ENCODE data around the gene RC3H2.
"Not testable (repeated sequence)": the region's sequence is repeated elsewhere in the genome, so short reads cannot be mapped to it uniquely, and the experiment has no call there.

Gene RC3H2

GRCh38 chr9:122815544-122815943 lies 89.6 kb downstream of the RC3H2 start:
- peak overlapping the region in 9 of 10 experiments; percentile 23 to 61 (median 53); a peak in 15 of 20 replicates for H3K4me3 ChIP-seq
- H3K27ac ChIP-seq: peak overlapping the region in 10 of 11 experiments; percentile 54 to 97 (median 88); a peak in 18 of 22 replicates
- H4K20me1 ChIP-seq: peaks cover 0 to 5% (median 0%) of the 10 kb centered on the region in 11 experiments; a peak in 3 of 22 replicates
- H3K9me3 ChIP-seq (replicated peaks in 1 of 11): no peaks in the 10 kb centered on the region
- peak overlapping the region; percentile 55 to 86 (median 71); a peak in 18 of 22 replicates for H3K9ac ChIP-seq
- H3K4me1 ChIP-seq: peaks cover 41 to 93% (median 71%) of the 10 kb centered on the region in 10 experiments
- no peak for TF ChIP-seq Cebpa-rat (IDR thresholded peaks at IDR 0.05)
- H3K27me3 ChIP-seq: no peaks in the 10 kb centered on the region
- peaks cover 27 to 37% (median 32%) of the 10 kb centered on the region in 11 experiments for H3K36me3 ChIP-seq
- H3K4me2 ChIP-seq: peak overlapping the region; percentile 80 to 97 (median 84)

GRCh38 chr9:122814545-122814944 lies 90.6 kb downstream of the RC3H2 start:
- TF ChIP-seq Cebpa-rat (IDR thresholded peaks at IDR 0.05): peak in 9 of 11 experiments; percentile 23 to 98 (median 92); a peak in 17 of 22 replicates
- Histone ChIP-seq H3K4me1 (peaks cover 31 to 85% (median 61%) of the 10 kb centered on the region in 10 experiments), H3K9ac (peak overlapping the region in 10 of 11 experiments; percentile 25 to 86 (median 74); a peak in 18 of 22 replicates), H3K36me3 (peaks cover 17 to 27% (median 22%) of the 10 kb centered on the region in 11 experiments), H3K4me2 (peak overlapping the region; percentile 80 to 97 (median 84)), H3K27me3 (no peaks in the 10 kb centered on the region), H3K4me3 (peak overlapping the region in 6 of 10 experiments; percentile 4 to 56 (median 22); a peak in 7 of 20 replicates), H3K9me3 (replicated peaks in 1 of 11) (no peaks in the 10 kb centered on the region), H4K20me1 (no peaks in the 10 kb centered on the region), H3K27ac (peak overlapping the region in 10 of 11 experiments; percentile 40 to 97 (median 88); a peak in 21 of 22 replicates)

GRCh38 chr9:122812736-122813135 lies 92.4 kb downstream of the RC3H2 start:
- Histone ChIP-seq H3K4me2 (peak overlapping the region in 8 of 11 experiments; percentile 53 to 97 (median 84); a peak in 16 of 22 replicates), H4K20me1 (no peaks in the 10 kb centered on the region), H3K9me3 (replicated peaks in 1 of 11) (no peaks in the 10 kb centered on the region), H3K36me3 (peaks cover 6 to 16% (median 12%) of the 10 kb centered on the region in 11 experiments; a peak in 21 of 22 replicates), H3K4me1 (peaks cover 26 to 85% (median 66%) of the 10 kb centered on the region in 10 experiments), H3K27ac (peak overlapping the region in 8 of 11 experiments; percentile 79 to 97 (median 91); a peak in 16 of 22 replicates), H3K4me3 (no peak overlapping the region), H3K27me3 (no peaks in the 10 kb centered on the region), H3K9ac (peak overlapping the region in 8 of 11 experiments; percentile 12 to 86 (median 46); a peak in 9 of 22 replicates)
- no peak for TF ChIP-seq Cebpa-rat (IDR thresholded peaks at IDR 0.05)

GRCh38 chr9:122810306-122810946 lies 94.7 kb downstream of the RC3H2 start:
- Histone ChIP-seq H3K9ac (peak overlapping the region in 4 of 11 experiments; percentile 26 to 43 (median 30); a peak in 4 of 22 replicates), H4K20me1 (no peaks in the 10 kb centered on the region), H3K4me3 (no peak overlapping the region), H3K4me1 (peaks cover 12 to 71% (median 54%) of the 10 kb centered on the region in 10 experiments), H3K9me3 (replicated peaks in 1 of 11) (peaks cover 5 to 18% (median 13%) of the 10 kb centered on the region in 11 experiments; a peak in 16 of 22 replicates), H3K4me2 (peak overlapping the region in 1 of 11 experiments; percentile 26; a peak in 1 of 22 replicates), H3K27ac (peak overlapping the region in 6 of 11 experiments; percentile 35 to 97 (median 68); a peak in 9 of 22 replicates), H3K36me3 (peaks cover 0 to 11% (median 0%) of the 10 kb centered on the region in 11 experiments; a peak in 6 of 22 replicates), H3K27me3 (no peaks in the 10 kb centered on the region)
- TF ChIP-seq Cebpa-rat (IDR thresholded peaks at IDR 0.05): no peak

GRCh38 chr9:122809261-122809660 lies 95.9 kb downstream of the RC3H2 start:
- H3K4me1 ChIP-seq: peaks cover under 1 to 59% (median 43%) of the 10 kb centered on the region in 10 experiments
- H3K4me3 ChIP-seq, H3K27ac ChIP-seq, H4K20me1 ChIP-seq, H3K4me2 ChIP-seq, H3K27me3 ChIP-seq, H3K9ac ChIP-seq: not testable (repeated sequence)
- peaks cover 0 to 11% (median 0%) of the 10 kb centered on the region in 11 experiments; a peak in 5 of 22 replicates for H3K36me3 ChIP-seq
- H3K9me3 ChIP-seq (replicated peaks in 1 of 11): peaks cover 5 to 19% (median 13%) of the 10 kb centered on the region in 11 experiments; a peak in 16 of 22 replicates

- Histone ChIP-seq H3K9ac (no peak overlapping the region), H3K27me3 (no peaks in the 10 kb centered on the region), H3K4me1 (peaks cover 0 to 48% (median 32%) of the 10 kb centered on the region in 10 experiments; a peak in 18 of 20 replicates), H3K4me3 (no peak overlapping the region), H4K20me1 (no peaks in the 10 kb centered on the region), H3K9me3 (replicated peaks in 1 of 11) (peaks cover 5 to 19% (median 13%) of the 10 kb centered on the region in 11 experiments; a peak in 16 of 22 replicates), H3K36me3 (peaks cover 0 to 11% (median 0%) of the 10 kb centered on the region in 11 experiments; a peak in 5 of 22 replicates), H3K27ac (peak overlapping the region in 2 of 11 experiments; percentile 27 to 33; a peak in 1 of 22 replicates), H3K4me2 (peak overlapping the region in 10 of 11 experiments; percentile 18 to 63 (median 48); a peak in 18 of 22 replicates)
- no peak for TF ChIP-seq Cebpa-rat (IDR thresholded peaks at IDR 0.05)
Measured at GRCh38 chr9:122808141-122808540, 97.0 kb downstream of the RC3H2 start.

- Histone ChIP-seq H3K27me3 (no peaks in the 10 kb centered on the region), H3K4me3 (no peak overlapping the region), H3K27ac (peak overlapping the region in 3 of 11 experiments; percentile 1 to 27 (median 27); a peak in 1 of 22 replicates), H3K9ac (no peak overlapping the region), H3K9me3 (replicated peaks in 1 of 11) (peaks cover 5 to 19% (median 13%) of the 10 kb centered on the region in 11 experiments; a peak in 16 of 22 replicates), H3K4me2 (peak overlapping the region in 7 of 11 experiments; percentile 41 to 63 (median 52); a peak in 11 of 22 replicates), H3K36me3 (peaks cover 0 to 11% (median 0%) of the 10 kb centered on the region in 11 experiments; a peak in 5 of 22 replicates), H4K20me1 (no peaks in the 10 kb centered on the region), H3K4me1 (peaks cover 0 to 40% (median 25%) of the 10 kb centered on the region in 10 experiments; a peak in 18 of 20 replicates)
- no peak for TF ChIP-seq Cebpa-rat (IDR thresholded peaks at IDR 0.05)
Measured at GRCh38 chr9:122807271-122807900, 97.8 kb downstream of the RC3H2 start.

GRCh38 chr9:122806661-122807060 lies 98.5 kb downstream of the RC3H2 start:
- H4K20me1 ChIP-seq: no peaks in the 10 kb centered on the region
- peaks cover 5 to 19% (median 13%) of the 10 kb centered on the region in 11 experiments; a peak in 16 of 22 replicates for H3K9me3 ChIP-seq (replicated peaks in 1 of 11)
- no peaks in the 10 kb centered on the region for H3K27me3 ChIP-seq
- H3K9ac ChIP-seq: no peak overlapping the region
- no peak overlapping the region for H3K4me3 ChIP-seq
- no peak overlapping the region for H3K4me2 ChIP-seq
- no peak for TF ChIP-seq Cebpa-rat (IDR thresholded peaks at IDR 0.05)
- H3K4me1 ChIP-seq: peaks cover 0 to 33% (median 18%) of the 10 kb centered on the region in 10 experiments; a peak in 18 of 20 replicates
- peak overlapping the region in 2 of 11 experiments; percentile 1 to 27; a peak in 1 of 22 replicates for H3K27ac ChIP-seq
- H3K36me3 ChIP-seq: peaks cover 0 to 11% (median 0%) of the 10 kb centered on the region in 11 experiments; a peak in 5 of 22 replicates

Measured in BLaER1 treated with 17β-estradiol and CSF1 and Interleukin-3, amounts not matched to agents 10 nM and 100 nM (cell line).